GM21825 (cell line): ENCODE data around the gene XPO6.
A peak's percentile ranks its signal among the peaks of the same experiment; 100 is the strongest.
"Not testable (repeated sequence)": the region's sequence is repeated elsewhere in the genome, so short reads cannot be mapped to it uniquely, and the experiment has no call there.

Experiments used
- ATAC-seq: cut with Tn5 transposase; IDR thresholded peaks from one replicate; pipeline ENCODE4 v1.9.1; 2021; ENCODE audit warnings: mild to moderate bottlenecking, moderate library complexity; ENCODE audit not compliant: unreplicated experiment

XPO6 gene

GRCh38 chr16:28155293-28155692, 56.5 kb downstream of the XPO6 start:
- no peak for ATAC-seq

- ATAC-seq: no peak
Measured at GRCh38 chr16:28151180-28151579, 60.6 kb downstream of the XPO6 start.

DNA sequence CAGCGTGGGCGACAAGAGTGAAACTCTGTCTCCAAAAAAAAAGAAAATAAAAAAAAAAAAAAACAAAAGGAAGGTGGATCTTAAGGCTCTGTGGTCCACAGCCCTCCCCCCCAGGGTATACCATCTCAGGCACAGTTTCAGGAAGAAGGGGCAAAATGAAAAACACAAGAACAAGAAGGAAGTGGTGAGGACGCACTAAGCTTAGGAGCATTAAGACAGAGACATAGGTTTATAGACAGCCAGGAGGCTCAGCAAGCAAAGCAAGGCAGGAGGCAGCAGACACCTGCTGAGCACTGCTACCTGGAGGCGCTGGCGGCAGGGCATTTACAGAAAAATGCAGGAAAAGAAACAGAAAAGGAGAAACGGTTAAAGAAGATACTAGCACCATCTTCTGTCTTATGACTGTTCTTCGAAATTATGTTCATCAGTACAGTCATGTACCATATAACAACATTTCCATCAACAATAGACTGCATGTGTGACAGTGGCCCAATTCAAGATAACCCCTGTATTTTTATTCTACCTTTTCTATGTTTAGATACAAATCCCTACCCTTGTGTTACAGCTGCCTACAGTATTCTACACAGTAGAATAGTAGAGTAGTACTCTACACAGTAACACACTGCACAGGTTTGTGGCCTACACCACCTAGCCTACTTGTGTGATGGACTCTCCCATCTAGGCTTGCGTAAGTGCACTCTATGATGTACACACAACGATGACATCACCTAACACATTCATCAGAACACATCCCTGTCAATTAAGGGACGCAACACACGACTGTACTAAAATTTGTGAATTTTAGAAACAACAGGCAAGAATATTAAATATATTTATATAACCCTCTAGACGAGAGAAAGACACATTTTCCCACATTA, 62.5 kb downstream of the XPO6 start:
- no peak for ATAC-seq

GRCh38 chr16:28146536-28146935, 65.2 kb downstream of the XPO6 start:
- no peak for ATAC-seq

DNA sequence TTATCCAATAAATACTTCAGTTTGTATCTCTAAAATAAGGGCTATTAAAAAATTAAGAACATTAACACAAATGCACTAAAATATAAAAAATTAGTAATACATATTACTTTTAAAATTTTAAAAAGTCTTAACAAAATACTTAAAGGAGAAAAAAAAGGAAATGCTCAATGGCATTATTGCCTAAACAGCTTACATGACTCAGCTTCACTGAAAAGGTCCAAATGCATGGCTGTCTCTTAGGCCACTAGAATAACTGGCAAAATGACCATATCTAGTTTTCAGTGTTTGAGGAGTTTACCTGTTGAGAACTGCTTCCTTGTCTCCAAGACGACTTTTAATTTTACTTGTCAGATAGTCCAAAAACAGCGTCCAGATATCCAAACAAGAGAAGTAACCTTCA, 66.0 kb downstream of the XPO6 start:
- ATAC-seq: no peak

GRCh38 chr16:28140788-28141618, 70.8 kb downstream of the XPO6 start:
- peak; percentile 61 for ATAC-seq

GRCh38 chr16:28139530-28139929, 72.2 kb downstream of the XPO6 start:
- ATAC-seq: no peak

- no peak for ATAC-seq
Measured at GRCh38 chr16:28136751-28137434, 74.9 kb downstream of the XPO6 start.

- no peak for ATAC-seq
Measured at GRCh38 chr16:28133666-28134065, 78.1 kb downstream of the XPO6 start.

DNA sequence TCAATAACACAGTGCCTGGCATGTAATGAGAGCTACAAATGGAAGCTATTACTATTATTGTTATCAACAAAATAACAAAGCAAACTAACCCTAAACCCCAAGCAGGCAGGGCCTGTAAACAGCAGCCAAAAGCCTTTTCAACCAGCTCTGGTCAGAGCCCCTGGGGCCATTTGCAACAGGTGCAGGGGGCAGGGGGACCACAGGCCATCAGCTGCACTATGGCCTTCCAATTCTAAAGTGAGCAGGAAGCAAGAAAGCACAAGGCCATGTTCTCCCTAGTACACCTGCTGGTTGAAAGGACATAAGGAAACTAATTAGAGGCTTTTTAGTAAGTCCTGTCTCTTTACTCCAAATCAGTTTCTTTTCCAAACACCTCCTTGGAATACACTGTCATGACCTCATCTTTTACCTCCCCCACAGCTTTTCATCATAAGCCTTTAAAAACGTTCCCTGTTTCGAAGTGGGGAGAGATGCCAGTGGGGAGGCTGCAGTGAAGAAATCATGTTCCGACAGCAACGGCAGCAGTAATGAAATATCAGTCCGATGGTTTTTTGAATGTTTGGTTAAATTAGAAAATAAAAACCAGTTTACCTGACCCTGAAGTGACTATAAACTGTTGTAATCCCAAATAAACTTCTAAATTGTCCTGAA, 79.9 kb downstream of the XPO6 start:
- no peak for ATAC-seq

DNA sequence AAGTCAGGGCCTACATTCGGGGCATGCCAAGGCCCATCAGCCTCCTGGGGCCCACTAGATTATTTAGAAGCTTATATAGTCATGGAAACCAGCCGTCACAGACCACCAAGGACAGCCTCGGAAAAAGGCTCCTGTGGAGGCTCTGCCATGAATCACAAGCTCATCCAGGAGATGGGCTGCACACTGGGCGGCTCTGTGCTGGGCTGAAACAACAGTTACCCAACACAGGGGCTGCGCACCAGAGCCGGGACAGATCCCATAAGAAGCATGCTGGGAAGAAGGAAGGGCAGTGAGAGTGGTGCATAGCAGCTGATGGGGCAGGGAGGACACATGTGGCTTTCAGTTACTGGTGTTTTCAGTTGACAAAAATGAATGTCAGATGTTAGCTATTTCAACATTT, 80.6 kb downstream of the XPO6 start:
- no peak for ATAC-seq

GRCh38 chr16:28130099-28131088, 81.4 kb downstream of the XPO6 start:
- ATAC-seq: no peak

- ATAC-seq: no peak
Measured at GRCh38 chr16:28126684-28127620, 84.8 kb downstream of the XPO6 start.

DNA sequence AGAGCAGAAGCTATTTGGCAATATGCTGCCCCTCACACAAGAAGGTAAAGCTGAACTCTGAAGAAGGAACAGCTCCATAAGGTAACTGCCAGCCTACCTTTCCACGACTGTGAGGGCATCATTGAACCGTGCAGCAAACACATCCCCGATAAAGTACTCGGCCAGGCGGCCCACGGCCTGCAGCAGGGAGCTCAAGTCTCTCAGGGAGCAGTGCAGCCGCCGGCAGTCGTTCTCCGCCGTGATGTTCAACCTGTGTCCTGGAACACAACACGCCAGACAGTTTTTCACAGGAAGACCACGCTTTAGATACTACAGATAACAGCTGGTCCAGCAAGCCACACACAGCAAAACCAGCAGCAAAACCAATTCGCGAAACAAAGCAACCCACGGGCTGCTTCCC, 86.2 kb downstream of the XPO6 start:
- no peak for ATAC-seq

- ATAC-seq: no peak
Measured at GRCh38 chr16:28121527-28121926, 90.2 kb downstream of the XPO6 start.

DNA sequence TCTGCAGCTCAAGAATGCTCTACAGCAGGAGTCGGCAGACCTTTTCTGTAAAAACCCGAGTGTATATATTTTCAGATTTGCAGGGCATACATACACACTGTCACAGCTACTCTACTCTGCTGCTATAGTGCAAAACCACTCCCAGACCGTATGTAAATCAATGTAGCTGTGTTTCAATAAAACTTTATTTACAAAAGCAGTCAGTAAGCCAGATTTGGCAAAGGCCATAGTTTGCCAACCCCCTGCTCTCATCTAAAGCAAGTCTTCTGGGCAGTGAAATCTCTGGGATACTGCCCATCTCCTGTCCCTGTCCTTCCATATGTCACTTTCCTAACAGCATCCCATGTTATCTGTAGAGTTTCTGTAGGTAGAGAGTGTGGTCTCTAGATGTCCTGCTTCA, 91.0 kb downstream of the XPO6 start:
- no peak for ATAC-seq

DNA sequence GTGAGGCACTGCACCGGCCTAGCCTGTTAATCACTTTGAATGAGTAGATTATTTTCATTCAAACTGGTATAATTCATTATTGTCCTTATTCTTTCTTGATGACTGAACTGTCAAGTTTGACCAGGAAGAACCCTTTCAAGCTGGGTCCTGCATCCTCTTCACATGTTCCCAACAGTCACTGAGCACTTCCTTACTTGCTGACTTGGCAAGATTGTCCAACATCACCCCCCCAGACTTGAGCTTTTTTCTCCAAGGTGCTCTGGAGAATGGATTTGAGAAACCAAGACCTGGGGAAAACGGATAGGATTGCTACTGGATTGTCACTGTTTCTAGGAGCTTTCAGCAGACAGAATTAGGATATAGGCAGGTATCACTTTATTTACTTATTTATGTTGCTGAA, 93.1 kb downstream of the XPO6 start:
- ATAC-seq: no peak

GRCh38 chr16:28117168-28117565, 94.6 kb downstream of the XPO6 start:
- ATAC-seq: no peak

GRCh38 chr16:28115866-28116265, 95.9 kb downstream of the XPO6 start:
- ATAC-seq: not testable (repeated sequence)
